ENCODE results near the gene KLHL29.

Gene KLHL29

GRCh38 chr2:23555944-23556343, 171.0 kb downstream of the KLHL29 start:
- no peak for TF ChIP-seq CTCF (IDR thresholded peaks at IDR 0.05)

GRCh38 chr2:23556929-23557328, 171.9 kb downstream of the KLHL29 start:
- no peak for TF ChIP-seq CTCF (IDR thresholded peaks at IDR 0.05)

GRCh38 chr2:23557455-23557854, 172.5 kb downstream of the KLHL29 start:
- no peak for TF ChIP-seq CTCF (IDR thresholded peaks at IDR 0.05)

GRCh38 chr2:23559561-23560239, 174.7 kb downstream of the KLHL29 start:
- TF ChIP-seq CTCF (IDR thresholded peaks at IDR 0.05), result no peak

- no peak for TF ChIP-seq CTCF (IDR thresholded peaks at IDR 0.05)
These were observed 176.1 kb downstream of the KLHL29 start for GRCh38 chr2:23561088-23561487.

- no peak for TF ChIP-seq CTCF (IDR thresholded peaks at IDR 0.05)
These were observed 176.6 kb downstream of the KLHL29 start for GRCh38 chr2:23561544-23561943.

GRCh38 chr2:23562143-23562542, 177.2 kb downstream of the KLHL29 start:
- no peak for TF ChIP-seq CTCF (IDR thresholded peaks at IDR 0.05)

- TF ChIP-seq CTCF (IDR thresholded peaks at IDR 0.05), result no peak
These were observed 178.2 kb downstream of the KLHL29 start for GRCh38 chr2:23563151-23563550.

All from LNCAP (cell line).